ENCODE measurements around the gene TBC1D9B. TPM values are rescaled to one million over a fixed set of nuclear protein-coding genes. Genes with fewer than 3 reads are reported as not detected.
A peak's percentile ranks its signal among the peaks of the same experiment; 100 is the strongest.

Gene TBC1D9B
- total and polyA plus RNA-seq, 2 of the 13 experiments (the other 11 are each of a cell fraction or from before 2014, with no cell fraction given) = 35.0 to 50.0 TPM

DNA sequence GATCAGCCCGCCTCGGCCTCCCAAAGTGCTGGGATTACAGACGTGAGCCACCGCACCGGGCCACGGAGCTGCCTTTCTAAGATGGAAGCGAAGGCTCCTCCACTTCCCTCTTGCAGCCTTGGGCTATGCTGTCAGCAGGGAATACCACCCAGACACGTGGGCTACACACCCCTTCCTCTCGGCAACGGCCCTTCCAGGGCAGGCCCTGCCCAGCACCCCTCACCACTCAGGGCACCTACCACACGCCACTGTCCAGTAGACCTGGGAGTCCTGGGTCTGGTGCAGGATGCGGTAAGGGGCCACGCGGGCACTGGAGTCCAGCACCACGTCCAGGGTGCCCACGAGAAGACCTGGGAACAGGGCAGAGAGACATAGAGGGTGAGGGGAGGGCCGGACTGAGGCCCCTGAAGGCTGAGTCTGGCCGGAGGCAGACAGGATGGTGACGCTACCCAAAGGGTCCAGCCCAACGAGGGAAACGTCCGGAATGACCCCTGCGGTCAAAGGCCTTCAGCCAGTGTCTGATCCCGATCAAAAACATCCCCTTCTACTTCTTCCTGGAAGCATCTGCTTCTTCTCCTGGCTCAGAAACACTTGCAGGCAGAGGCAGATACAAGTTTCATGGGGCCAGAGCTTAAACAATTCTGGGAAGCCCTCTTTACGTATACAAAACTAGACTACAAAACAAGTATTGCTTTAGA, 3.1 kb downstream of the TBC1D9B start:
- TF ChIP-seq AGO2 (optimal IDR thresholded peaks at IDR 0.05; ENCODE audit: low read depth, low read length) = peak; percentile 63
- TF ChIP-seq, protein P1, sequence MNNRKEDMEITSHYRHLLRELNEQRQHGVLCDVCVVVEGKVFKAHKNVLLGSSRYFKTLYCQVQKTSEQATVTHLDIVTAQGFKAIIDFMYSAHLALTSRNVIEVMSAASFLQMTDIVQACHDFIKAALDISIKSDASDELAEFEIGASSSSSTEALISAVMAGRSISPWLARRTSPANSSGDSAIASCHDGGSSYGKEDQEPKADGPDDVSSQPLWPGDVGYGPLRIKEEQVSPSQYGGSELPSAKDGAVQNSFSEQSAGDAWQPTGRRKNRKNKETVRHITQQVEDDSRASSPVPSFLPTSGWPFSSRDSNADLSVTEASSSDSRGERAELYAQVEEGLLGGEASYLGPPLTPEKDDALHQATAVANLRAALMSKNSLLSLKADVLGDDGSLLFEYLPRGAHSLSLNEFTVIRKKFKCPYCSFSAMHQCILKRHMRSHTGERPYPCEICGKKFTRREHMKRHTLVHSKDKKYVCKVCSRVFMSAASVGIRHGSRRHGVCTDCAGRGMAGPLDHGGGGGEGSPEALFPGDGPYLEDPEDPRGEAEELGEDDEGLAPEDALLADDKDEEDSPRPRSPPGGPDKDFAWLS (CRISPR knock-in tag; IDR thresholded peaks at IDR 0.05; ENCODE audit: borderline replicate concordance) = no peak
- TF ChIP-seq ZNF337 (CRISPR knock-in tag; IDR thresholded peaks at IDR 0.05; ENCODE audit: borderline replicate concordance, low read depth) = no peak
- TF ChIP-seq, protein P2, sequence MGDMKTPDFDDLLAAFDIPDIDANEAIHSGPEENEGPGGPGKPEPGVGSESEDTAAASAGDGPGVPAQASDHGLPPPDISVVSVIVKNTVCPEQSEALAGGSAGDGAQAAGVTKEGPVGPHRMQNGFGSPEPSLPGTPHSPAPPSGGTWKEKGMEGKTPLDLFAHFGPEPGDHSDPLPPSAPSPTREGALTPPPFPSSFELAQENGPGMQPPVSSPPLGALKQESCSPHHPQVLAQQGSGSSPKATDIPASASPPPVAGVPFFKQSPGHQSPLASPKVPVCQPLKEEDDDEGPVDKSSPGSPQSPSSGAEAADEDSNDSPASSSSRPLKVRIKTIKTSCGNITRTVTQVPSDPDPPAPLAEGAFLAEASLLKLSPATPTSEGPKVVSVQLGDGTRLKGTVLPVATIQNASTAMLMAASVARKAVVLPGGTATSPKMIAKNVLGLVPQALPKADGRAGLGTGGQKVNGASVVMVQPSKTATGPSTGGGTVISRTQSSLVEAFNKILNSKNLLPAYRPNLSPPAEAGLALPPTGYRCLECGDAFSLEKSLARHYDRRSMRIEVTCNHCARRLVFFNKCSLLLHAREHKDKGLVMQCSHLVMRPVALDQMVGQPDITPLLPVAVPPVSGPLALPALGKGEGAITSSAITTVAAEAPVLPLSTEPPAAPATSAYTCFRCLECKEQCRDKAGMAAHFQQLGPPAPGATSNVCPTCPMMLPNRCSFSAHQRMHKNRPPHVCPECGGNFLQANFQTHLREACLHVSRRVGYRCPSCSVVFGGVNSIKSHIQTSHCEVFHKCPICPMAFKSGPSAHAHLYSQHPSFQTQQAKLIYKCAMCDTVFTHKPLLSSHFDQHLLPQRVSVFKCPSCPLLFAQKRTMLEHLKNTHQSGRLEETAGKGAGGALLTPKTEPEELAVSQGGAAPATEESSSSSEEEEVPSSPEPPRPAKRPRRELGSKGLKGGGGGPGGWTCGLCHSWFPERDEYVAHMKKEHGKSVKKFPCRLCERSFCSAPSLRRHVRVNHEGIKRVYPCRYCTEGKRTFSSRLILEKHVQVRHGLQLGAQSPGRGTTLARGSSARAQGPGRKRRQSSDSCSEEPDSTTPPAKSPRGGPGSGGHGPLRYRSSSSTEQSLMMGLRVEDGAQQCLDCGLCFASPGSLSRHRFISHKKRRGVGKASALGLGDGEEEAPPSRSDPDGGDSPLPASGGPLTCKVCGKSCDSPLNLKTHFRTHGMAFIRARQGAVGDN (CRISPR knock-in tag; IDR thresholded peaks at IDR 0.05) = peak; percentile 26
- no peak for TF ChIP-seq POLR2G (IDR thresholded peaks at IDR 0.05; ENCODE audit: low read depth, low read length)
- ATAC-seq (no peak), FAIRE-seq (no peak), DNase-seq (ENCODE audit: low spot score) (no peak)
- H3K27ac ChIP-seq (ENCODE audit: extremely low read length, insufficient read depth, low read length) = no peak overlapping the region
- peaks cover 7 to 37% of the 10 kb centered on the region in 2 experiments for H3K36me3 ChIP-seq (replicated peaks in 1 of 2; ENCODE audit: control insufficient read depth in 1 of 2, insufficient read depth in 2 of 2, low read length in 2 of 2)
- H3K9me3 ChIP-seq (ENCODE audit: low read length) = no peaks in the 10 kb centered on the region
- H3K27me3 ChIP-seq (ENCODE audit: control insufficient read depth in 1 of 2, insufficient read depth in 2 of 2, low read length in 2 of 2) = no peaks in the 10 kb centered on the region
- H2AFZ ChIP-seq (ENCODE audit: low read length) = no peak overlapping the region
- H4K20me1 ChIP-seq (ENCODE audit: insufficient read depth, low read length) = no peaks in the 10 kb centered on the region
- WGBS (ENCODE audit: low lambda C conversion rate) = 98% methylated on average over 16 of the region's 25 CpGs
- ChIA-PET CTCF (ENCODE audit: low intra/inter-chr PET ratio, low total read pairs) (no interaction called here), POLR2A (no interaction called here)
- peaks cover 30% of the 10 kb centered on the region for H3K4me1 ChIP-seq (ENCODE audit: insufficient read depth, low read length)
- no peak overlapping the region for H3K4me2 ChIP-seq (ENCODE audit: low read depth, low read length)
- no peak overlapping the region for H3K9ac ChIP-seq (ENCODE audit: insufficient read depth, low read depth, low read length)
- intact Hi-C loops (cut with micrococcal nuclease; ENCODE audit: unreplicated experiment) = loop anchor here (5.0 to 10.0 kb wide), 2 partner anchors 140 to 168 kb away; partner anchors contain the start of gene RNF130
- peaks cover 18% of the 10 kb centered on the region for H3K79me2 ChIP-seq (ENCODE audit: insufficient read depth, low read length)
- no TSS peak for BruUV-seq (replicated peaks)
- in situ Hi-C loops (cut with HindIII; ENCODE audit: extremely low pct_ligation_motif_present, low pct_unique_long_range_greater_than_20kb) = no loop called here
- H3K4me3 ChIP-seq (replicated peaks in 1 of 3; ENCODE audit: insufficient read depth in 1 of 3, low read depth in 2 of 3, low read length in 3 of 3) = no peak overlapping the region

Measured in HepG2 (cell line).